Tibial nerve (tissue), 3 donors: Measurements from ENCODE around the gene WDR75.

Experiments
- POLR2A ChIP-seq, 2 donors: fragments of 450-650 bp; IDR thresholded peaks; one replicate each; pipeline ENCODE4 v1.6.1; 2017; ENCODE audit warnings: antibody characterized with exemption in 2 of 2, mild to moderate bottlenecking in 2 of 2, moderate library complexity in 2 of 2
- TF ChIP-seq, protein P1 (sequence below), 5 experiments: fragments of 200-600 bp in 3 of 5; fragments of 450-650 bp in 2 of 5; sonication (generic) in 3 of 5; IDR thresholded peaks; one replicate each; pipeline ENCODE4 v1.5.1; 2016 to 2019; ENCODE audit warnings: antibody characterized with exemption in 5 of 5, mild to moderate bottlenecking in 3 of 5, moderate library complexity in 2 of 5

DNA sequence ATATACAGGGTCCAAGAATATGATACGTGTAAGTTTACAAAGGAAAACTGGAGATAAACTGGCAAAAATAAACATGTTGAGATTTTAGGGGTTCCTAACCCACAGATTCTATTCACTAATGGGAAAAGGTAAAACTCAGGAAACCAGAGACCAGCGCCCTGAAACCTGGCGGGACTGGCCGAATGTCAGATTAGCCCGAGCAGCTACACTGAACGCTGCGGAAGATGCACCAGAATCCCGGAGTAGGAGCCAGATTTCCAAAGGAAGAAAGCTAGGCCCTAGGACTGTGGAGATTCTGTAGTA is 679 bp upstream of the WDR75 start:
- TF ChIP-seq, protein P1, sequence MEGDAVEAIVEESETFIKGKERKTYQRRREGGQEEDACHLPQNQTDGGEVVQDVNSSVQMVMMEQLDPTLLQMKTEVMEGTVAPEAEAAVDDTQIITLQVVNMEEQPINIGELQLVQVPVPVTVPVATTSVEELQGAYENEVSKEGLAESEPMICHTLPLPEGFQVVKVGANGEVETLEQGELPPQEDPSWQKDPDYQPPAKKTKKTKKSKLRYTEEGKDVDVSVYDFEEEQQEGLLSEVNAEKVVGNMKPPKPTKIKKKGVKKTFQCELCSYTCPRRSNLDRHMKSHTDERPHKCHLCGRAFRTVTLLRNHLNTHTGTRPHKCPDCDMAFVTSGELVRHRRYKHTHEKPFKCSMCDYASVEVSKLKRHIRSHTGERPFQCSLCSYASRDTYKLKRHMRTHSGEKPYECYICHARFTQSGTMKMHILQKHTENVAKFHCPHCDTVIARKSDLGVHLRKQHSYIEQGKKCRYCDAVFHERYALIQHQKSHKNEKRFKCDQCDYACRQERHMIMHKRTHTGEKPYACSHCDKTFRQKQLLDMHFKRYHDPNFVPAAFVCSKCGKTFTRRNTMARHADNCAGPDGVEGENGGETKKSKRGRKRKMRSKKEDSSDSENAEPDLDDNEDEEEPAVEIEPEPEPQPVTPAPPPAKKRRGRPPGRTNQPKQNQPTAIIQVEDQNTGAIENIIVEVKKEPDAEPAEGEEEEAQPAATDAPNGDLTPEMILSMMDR (IDR thresholded peaks at IDR 0.05) = no peak
- no peak for TF ChIP-seq POLR2A (IDR thresholded peaks at IDR 0.05)
